SKM-1 (cell line): ENCODE results near the gene PDZD8.

Source experiments
- DNase-seq: peaks from one replicate; lab custom pipeline; 2025; ENCODE audit not compliant: unreplicated experiment; lab: John Stamatoyannopoulos, UW

Gene PDZD8

GRCh38 chr10:117399341-117400196, 24.3 kb upstream of the PDZD8 start:
- peak; percentile 86 for DNase-seq

- DNase-seq: no peak
Observed at GRCh38 chr10:117398029-117398428, 22.8 kb upstream of the PDZD8 start.

- no peak for DNase-seq
Observed at GRCh38 chr10:117391436-117392205, 16.4 kb upstream of the PDZD8 start.

GRCh38 chr10:117390420-117390819, 15.2 kb upstream of the PDZD8 start:
- peak; percentile 54 for DNase-seq

- no peak for DNase-seq
Observed at GRCh38 chr10:117386805-117387204, 11.6 kb upstream of the PDZD8 start.

GRCh38 chr10:117382861-117383260, 7.6 kb upstream of the PDZD8 start:
- no peak for DNase-seq

- DNase-seq: no peak
Observed at GRCh38 chr10:117374506-117375359, 507 bp downstream of the PDZD8 start.

GRCh38 chr10:117373823-117374505, 1.3 kb downstream of the PDZD8 start:
- DNase-seq: peak; percentile 25

- DNase-seq: no peak
Observed at GRCh38 chr10:117370205-117370604, 5.0 kb downstream of the PDZD8 start.

- DNase-seq: no peak
Observed at GRCh38 chr10:117367718-117368117, 7.5 kb downstream of the PDZD8 start.

- DNase-seq: no peak
Observed at GRCh38 chr10:117366741-117367140, 8.5 kb downstream of the PDZD8 start.

- no peak for DNase-seq
Observed at GRCh38 chr10:117365612-117366011, 9.6 kb downstream of the PDZD8 start.

- DNase-seq: no peak
Observed at GRCh38 chr10:117364110-117364960, 10.9 kb downstream of the PDZD8 start.

- no peak for DNase-seq
Observed at GRCh38 chr10:117363028-117363427, 12.2 kb downstream of the PDZD8 start.

- no peak for DNase-seq
Observed at GRCh38 chr10:117362313-117362712, 12.9 kb downstream of the PDZD8 start.

- no peak for DNase-seq
Observed at GRCh38 chr10:117360994-117361667, 14.1 kb downstream of the PDZD8 start.

GRCh38 chr10:117360016-117360415, 15.2 kb downstream of the PDZD8 start:
- no peak for DNase-seq

- DNase-seq: no peak
Observed at GRCh38 chr10:117355072-117355471, 20.2 kb downstream of the PDZD8 start.

GRCh38 chr10:117353684-117354083, 21.6 kb downstream of the PDZD8 start:
- DNase-seq: no peak
